Gastrocnemius medialis (tissue), 4 donors: ENCODE data around the gene RERE.

Experiments used
- CTCF ChIP-seq, 5 experiments: fragments of 450-650 bp in 3 of 5; fragments of 200-600 bp in 2 of 5; sonication (generic) in 2 of 5; IDR thresholded peaks in 4 of 5; conservative IDR thresholded peaks in 1 of 5; 1 replicate in 4 of 5; 2 replicates in 1 of 5; pipeline ENCODE4 v1.5.1; 2016 to 2019; ENCODE audit warnings: antibody characterized with exemption in 5 of 5, mild to moderate bottlenecking in 3 of 5, moderate library complexity in 3 of 5
- POLR2A ChIP-seq, 2 donors: fragments of 450-650 bp; IDR thresholded peaks; one replicate each; pipeline ENCODE4 v1.6.1; 2017; ENCODE audit warnings: antibody characterized with exemption in 2 of 2, mild to moderate bottlenecking in 2 of 2, moderate library complexity in 2 of 2

- no peak for TF ChIP-seq CTCF (IDR thresholded peaks at IDR 0.05 in 4 of 5, conservative IDR thresholded peaks at IDR 0.05 in 1 of 5)
- no peak for TF ChIP-seq POLR2A (IDR thresholded peaks at IDR 0.05)
Measured at GRCh38 chr1:8679929-8680663, 137.3 kb downstream of the RERE start.
